GM12891 (cell line): ENCODE results near the gene FHIP2A.
"Not testable (repeated sequence)": the region's sequence is repeated elsewhere in the genome, so short reads cannot be mapped to it uniquely, and the experiment has no call there.

Source experiments
- POLR2A ChIP-seq: IDR thresholded peaks from 2 replicates; pipeline ENCODE4 v1.6.1; 2011; ENCODE audit warnings: low read depth, low read length, control low read depth
- POLR2AphosphoS5 ChIP-seq: IDR thresholded peaks from 2 replicates; pipeline ENCODE4 v1.6.1; 2011; ENCODE audit warnings: low read depth, low read length, control low read depth
- TAF1 ChIP-seq: IDR thresholded peaks from 2 replicates; pipeline ENCODE4 v1.6.1; 2011; ENCODE audit warnings: low read depth, low read length, control low read depth

- not testable (repeated sequence) for TF ChIP-seq TAF1, POLR2A, POLR2AphosphoS5
Measured at GRCh38 chr10:114857288-114857565, 35.6 kb downstream of the FHIP2A start.
